PC-3 (cell line): ENCODE data around the gene HSPA8. TPM values are rescaled to one million over a fixed set of nuclear protein-coding genes. Genes with fewer than 3 reads are reported as not detected.

Experiments used
- ATAC-seq: fragments of 200-7000 bp; cut with Tn5 transposase; 2 replicates; pipeline ENCODE4 v1.9.1; 2020; ENCODE audit warnings: mild to moderate bottlenecking, moderate library complexity
- BruUV-seq: library from RNA; stranded (reverse); fragments of 400-500 nt; replicated peaks from 2 replicates; lab custom pipeline; 2021; lab: Mats Ljungman, UMichigan
- CTCF ChIA-PET: fragments of 300-600 bp; sonication (Branson Sonifier 250); formaldehyde crosslinking; loops from one replicate; lab custom pipeline; 2022; ENCODE audit warnings: antibody characterized with exemption; lab: Charles Lee
- POLR2A ChIA-PET: fragments of 300-600 bp; sonication (Branson Sonifier 250); formaldehyde crosslinking; loops from one replicate; lab custom pipeline; 2022; ENCODE audit warnings: antibody characterized with exemption; ENCODE audit not compliant: unreplicated experiment; lab: Charles Lee
- DNase-seq: peaks from one replicate; pipeline ENCODE4 v3.0.0-alpha.2; 2015
- H2AFZ ChIP-seq: fragments of 300-600 bp; sonication (generic); 2 replicates; pipeline ENCODE4 v1.6.0; 2016; ENCODE audit warnings: antibody characterized with exemption, low read length
- H3F3A ChIP-seq: fragments of 300-600 bp; sonication (generic); one replicate; pipeline ENCODE4 v1.6.0; 2017; ENCODE audit warnings: antibody characterized with exemption, low read length, control low read depth, mild to moderate bottlenecking; ENCODE audit not compliant: unreplicated experiment
- H3K27ac ChIP-seq: fragments of 300-600 bp; sonication (generic); 2 replicates; pipeline ENCODE4 v1.5.1; 2016; ENCODE audit warnings: mild to moderate bottlenecking, low read length
- H3K27me3 ChIP-seq: fragments of 300-600 bp; sonication (generic); 2 replicates; pipeline ENCODE4 v1.6.1; 2016; ENCODE audit warnings: low read length, mixed read lengths
- H3K36me3 ChIP-seq: fragments of 300-600 bp; sonication (generic); 2 replicates; pipeline ENCODE4 v1.6.1; 2016; ENCODE audit warnings: low read depth, mixed run types, low read length, mixed read lengths
- H3K4me1 ChIP-seq: fragments of 300-600 bp; sonication (generic); 2 replicates; pipeline ENCODE4 v1.5.1; 2016; ENCODE audit warnings: low read length; ENCODE audit not compliant: insufficient read depth
- H3K4me2 ChIP-seq: fragments of 300-600 bp; sonication (generic); 2 replicates; pipeline ENCODE4 v1.6.0; 2016; ENCODE audit warnings: low read length
- H3K4me3 ChIP-seq: fragments of 300-600 bp; sonication (generic); 2 replicates; pipeline ENCODE4 v1.5.1; 2016; ENCODE audit warnings: mild to moderate bottlenecking, low read length, mixed read lengths
- H3K79me2 ChIP-seq: fragments of 300-600 bp; sonication (generic); 2 replicates; pipeline ENCODE4 v1.6.1; 2017; ENCODE audit warnings: low read length, mixed read lengths
- H3K9ac ChIP-seq: fragments of 300-600 bp; sonication (generic); 2 replicates; pipeline ENCODE4 v1.6.0; 2016; ENCODE audit warnings: mild to moderate bottlenecking, low read length
- H3K9me2 ChIP-seq: fragments of 300-600 bp; sonication (generic); replicated peaks from 2 replicates; pipeline ENCODE4 v1.6.1; 2016; ENCODE audit warnings: mixed run types, low read length, mixed read lengths
- H3K9me3 ChIP-seq: fragments of 300-600 bp; sonication (generic); 2 replicates; pipeline ENCODE4 v1.6.1; 2016; ENCODE audit warnings: low read length, mixed read lengths
- H4K20me1 ChIP-seq: fragments of 300-600 bp; sonication (generic); 2 replicates; pipeline ENCODE4 v1.6.1; 2016; ENCODE audit warnings: low read length, mixed read lengths
- EZH2 ChIP-seq: fragments of 300-600 bp; sonication (generic); IDR thresholded peaks from one replicate; pipeline ENCODE4 v1.6.1; 2017; ENCODE audit warnings: antibody characterized with exemption, mild to moderate bottlenecking, low read length; ENCODE audit not compliant: unreplicated experiment
- EZH2phosphoT487 ChIP-seq: fragments of 300-600 bp; sonication (generic); IDR thresholded peaks from 2 replicates; pipeline ENCODE4 v1.6.1; 2018; ENCODE audit warnings: mild to moderate bottlenecking, antibody characterized with exemption, low read length, borderline replicate concordance
- intact Hi-C: fragments of 100-400 bp; cut with micrococcal nuclease; formaldehyde crosslinking; loops from 2 replicates; pipeline ENCODE4 v1.9.0; 2023
- total RNA-seq: library from RNA; depleted of rRNA; stranded (reverse); fragments of >200 nt; gene quantifications from 2 replicates; pipeline ENCODE4 v1.2.3, GENCODE V29; 2014
- TF ChIP-seq, protein P1 (sequence below): fragments of 300-600 bp; sonication (generic); conservative IDR thresholded peaks from 2 replicates; pipeline ENCODE4 v1.5.1; 2017; ENCODE audit warnings: antibody characterized with exemption, low read depth, mild to moderate bottlenecking, low read length

HSPA8 gene
- total RNA-seq, 1 experiment from 2014 or later: 2,484 TPM

DNA sequence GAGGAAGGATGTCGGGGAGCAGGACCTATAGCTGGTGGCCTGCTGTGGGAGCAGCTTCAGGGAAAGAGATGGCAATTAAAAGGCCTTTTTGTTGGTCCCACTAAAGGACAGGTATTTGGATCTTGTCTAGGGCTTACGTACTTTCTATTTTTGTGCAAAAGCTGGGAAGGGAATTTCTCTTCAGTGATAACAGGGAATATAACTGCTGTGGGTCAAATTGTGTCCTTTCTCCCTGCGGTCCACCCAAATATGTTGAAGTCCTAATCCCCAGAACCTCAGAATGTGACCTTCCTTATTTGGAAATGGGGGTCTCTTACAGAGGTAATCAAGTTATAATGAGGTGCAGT, 14.0 kb downstream of the HSPA8 start:
- Histone ChIP-seq H3K27ac (no peak overlapping the region), H3K4me3 (no peak overlapping the region), H3K9me3 (no peaks in the 10 kb centered on the region), H3K36me3 (no peaks in the 10 kb centered on the region), H3K4me1 (no peaks in the 10 kb centered on the region), H3K27me3 (no peaks in the 10 kb centered on the region), H4K20me1 (no peaks in the 10 kb centered on the region), H3F3A (peaks cover 3% of the 10 kb centered on the region), H3K79me2 (no peaks in the 10 kb centered on the region), H3K9me2 (no peaks in the 10 kb centered on the region), H3K4me2 (no peak overlapping the region), H3K9ac (no peak overlapping the region), H2AFZ (no peak overlapping the region)
- ChIA-PET POLR2A (no interaction called here), CTCF (no interaction called here)
- ATAC-seq (no peak), DNase-seq (no peak)
- BruUV-seq: no TSS peak
- intact Hi-C loops: no loop called here
- TF ChIP-seq, protein P1, sequence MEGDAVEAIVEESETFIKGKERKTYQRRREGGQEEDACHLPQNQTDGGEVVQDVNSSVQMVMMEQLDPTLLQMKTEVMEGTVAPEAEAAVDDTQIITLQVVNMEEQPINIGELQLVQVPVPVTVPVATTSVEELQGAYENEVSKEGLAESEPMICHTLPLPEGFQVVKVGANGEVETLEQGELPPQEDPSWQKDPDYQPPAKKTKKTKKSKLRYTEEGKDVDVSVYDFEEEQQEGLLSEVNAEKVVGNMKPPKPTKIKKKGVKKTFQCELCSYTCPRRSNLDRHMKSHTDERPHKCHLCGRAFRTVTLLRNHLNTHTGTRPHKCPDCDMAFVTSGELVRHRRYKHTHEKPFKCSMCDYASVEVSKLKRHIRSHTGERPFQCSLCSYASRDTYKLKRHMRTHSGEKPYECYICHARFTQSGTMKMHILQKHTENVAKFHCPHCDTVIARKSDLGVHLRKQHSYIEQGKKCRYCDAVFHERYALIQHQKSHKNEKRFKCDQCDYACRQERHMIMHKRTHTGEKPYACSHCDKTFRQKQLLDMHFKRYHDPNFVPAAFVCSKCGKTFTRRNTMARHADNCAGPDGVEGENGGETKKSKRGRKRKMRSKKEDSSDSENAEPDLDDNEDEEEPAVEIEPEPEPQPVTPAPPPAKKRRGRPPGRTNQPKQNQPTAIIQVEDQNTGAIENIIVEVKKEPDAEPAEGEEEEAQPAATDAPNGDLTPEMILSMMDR: no peak
- TF ChIP-seq EZH2phosphoT487: no peak
- no peak for TF ChIP-seq EZH2

DNA sequence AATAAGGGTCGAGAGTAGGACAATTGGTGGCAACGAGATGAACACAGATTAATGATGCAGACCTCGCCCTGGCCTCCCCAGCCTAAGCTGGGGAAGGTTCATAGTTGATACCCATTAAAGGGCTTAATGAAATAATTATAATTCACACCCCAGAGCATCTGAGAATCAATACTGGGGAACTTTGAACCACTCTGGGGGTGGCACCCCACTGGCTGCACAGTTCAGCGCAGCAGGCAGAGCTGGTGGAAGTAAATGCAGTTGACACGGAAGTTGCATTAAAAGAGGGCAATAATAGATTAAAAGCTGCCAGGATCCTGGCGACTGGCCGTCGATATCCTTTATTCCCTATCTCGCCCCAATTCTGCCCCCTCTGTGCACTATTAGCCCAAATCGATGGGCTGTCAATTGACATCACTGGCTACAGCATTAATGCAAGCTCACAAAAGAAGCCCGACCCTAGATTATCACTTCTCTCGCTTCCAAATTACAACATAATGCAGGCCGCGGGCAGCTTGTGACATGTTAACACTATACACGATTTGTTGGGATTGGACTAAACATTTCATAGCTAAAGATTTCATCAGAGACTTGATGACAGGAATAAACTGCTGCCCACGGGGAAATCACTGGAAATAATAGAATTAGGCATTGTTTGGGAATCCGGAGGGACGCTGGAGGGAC, 14.5 kb downstream of the HSPA8 start:
- Histone ChIP-seq H3K4me1 (no peaks in the 10 kb centered on the region), H3K27me3 (no peaks in the 10 kb centered on the region), H2AFZ (no peak overlapping the region), H4K20me1 (no peaks in the 10 kb centered on the region), H3K9me2 (no peaks in the 10 kb centered on the region), H3K4me2 (no peak overlapping the region), H3F3A (no peaks in the 10 kb centered on the region), H3K27ac (no peak overlapping the region), H3K9me3 (no peaks in the 10 kb centered on the region), H3K9ac (no peak overlapping the region), H3K79me2 (no peaks in the 10 kb centered on the region), H3K36me3 (no peaks in the 10 kb centered on the region), H3K4me3 (no peak overlapping the region)
- ChIA-PET CTCF (no interaction called here), POLR2A (no interaction called here)
- TF ChIP-seq, protein P1: no peak
- no peak for TF ChIP-seq EZH2
- DNase-seq (no peak), ATAC-seq (no peak)
- intact Hi-C loops: no loop called here
- BruUV-seq: no TSS peak

DNA sequence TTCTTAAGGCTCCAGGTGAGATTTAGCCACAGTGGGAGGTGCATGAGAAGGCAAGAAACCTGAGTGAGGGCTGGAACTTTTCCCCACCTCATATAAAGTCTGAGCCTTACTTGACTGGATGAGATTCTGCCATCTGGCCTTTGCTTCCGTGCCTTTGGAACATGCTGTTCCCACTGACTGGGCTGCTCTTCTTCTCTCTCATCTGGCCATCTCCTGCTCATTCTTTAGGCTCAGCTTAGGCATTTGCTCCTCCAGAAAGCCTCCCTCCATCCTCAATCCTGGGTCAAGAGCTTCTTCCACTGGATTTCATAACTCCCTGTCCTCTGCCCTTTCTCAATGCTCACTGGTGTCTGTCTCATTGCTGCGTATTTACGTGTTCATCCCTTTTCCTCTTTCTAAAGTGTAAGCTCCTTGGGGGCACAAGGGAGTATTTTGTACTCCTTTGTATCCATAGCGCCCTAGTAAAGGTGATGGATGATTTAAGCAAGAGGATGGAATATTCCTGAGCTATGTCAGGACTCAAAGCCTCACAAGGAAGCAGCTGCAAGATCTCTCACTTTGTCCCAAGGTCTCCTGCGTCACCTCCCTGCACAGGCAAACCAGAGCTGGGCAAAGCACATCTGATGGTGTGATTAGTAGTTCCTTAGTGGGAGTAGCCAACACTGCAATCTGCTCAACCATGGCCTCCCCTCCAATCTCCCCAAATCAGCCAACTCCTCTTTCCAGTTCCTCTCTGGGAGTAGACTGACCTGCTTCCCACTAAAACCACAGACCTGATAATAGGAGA, 15.3 kb downstream of the HSPA8 start:
- Histone ChIP-seq H3K4me1 (no peaks in the 10 kb centered on the region), H2AFZ (no peak overlapping the region), H3K4me3 (no peak overlapping the region), H4K20me1 (no peaks in the 10 kb centered on the region), H3K9ac (no peak overlapping the region), H3K27me3 (no peaks in the 10 kb centered on the region), H3K4me2 (no peak overlapping the region), H3F3A (no peaks in the 10 kb centered on the region), H3K27ac (no peak overlapping the region), H3K9me2 (no peaks in the 10 kb centered on the region), H3K9me3 (no peaks in the 10 kb centered on the region), H3K79me2 (no peaks in the 10 kb centered on the region), H3K36me3 (no peaks in the 10 kb centered on the region)
- no peak for ATAC-seq
- TF ChIP-seq, protein P1: no peak
- TF ChIP-seq EZH2phosphoT487: no peak
- no peak for TF ChIP-seq EZH2
- BruUV-seq: no TSS peak
- POLR2A ChIA-PET: no interaction called here
- CTCF ChIA-PET: interaction anchor here (0.7 kb wide), 1 partner anchor 251 kb away, joined by 3 read pairs; no protein-coding TSS in a partner anchor
- intact Hi-C loops: no loop called here
- DNase-seq: no peak
